GM19467 (cell line): ENCODE measurements around the gene SARM1.

Source experiments
- ATAC-seq: cut with Tn5 transposase; IDR thresholded peaks from one replicate; pipeline ENCODE4 v1.9.1; 2021; ENCODE audit warnings: mild to moderate bottlenecking, moderate library complexity; ENCODE audit not compliant: unreplicated experiment

SARM1 gene

GRCh38 chr17:28367641-28368305 lies 3.7 kb upstream of the SARM1 start:
- no peak for ATAC-seq

GRCh38 chr17:28368306-28368831 lies 3.1 kb upstream of the SARM1 start:
- no peak for ATAC-seq

- ATAC-seq, result no peak
Measured at GRCh38 chr17:28368915-28369683, 2.4 kb upstream of the SARM1 start.

- no peak for ATAC-seq
Measured at GRCh38 chr17:28369684-28370034, 1.8 kb upstream of the SARM1 start.

GRCh38 chr17:28370035-28370743 lies 1.3 kb upstream of the SARM1 start, which contains the start of gene VTN:
Gene VTN, minus strand, starts transcription at chr17:28370307. Its CDS starts 104 bp downstream, at chr17:28370203.
- ATAC-seq, result no peak

GRCh38 chr17:28370744-28371103 lies 770 bp upstream of the SARM1 start:
- ATAC-seq, result no peak

GRCh38 chr17:28372203-28372944 lies 880 bp downstream of the SARM1 start:
- ATAC-seq, result no peak

GRCh38 chr17:28372945-28373274 lies 1.4 kb downstream of the SARM1 start:
- ATAC-seq, result no peak

GRCh38 chr17:28379814-28380801 lies 8.6 kb downstream of the SARM1 start:
- no peak for ATAC-seq

- ATAC-seq, result no peak
Measured at GRCh38 chr17:28381141-28381825, 9.8 kb downstream of the SARM1 start.

- ATAC-seq, result no peak
Measured at GRCh38 chr17:28384281-28385036, 13.0 kb downstream of the SARM1 start.

GRCh38 chr17:28385037-28385400 lies 13.5 kb downstream of the SARM1 start:
- ATAC-seq, result no peak

GRCh38 chr17:28385406-28385805 lies 13.9 kb downstream of the SARM1 start:
- no peak for ATAC-seq

- no peak for ATAC-seq
Measured at GRCh38 chr17:28386391-28386790, 14.9 kb downstream of the SARM1 start.

- ATAC-seq, result no peak
Measured at GRCh38 chr17:28388106-28388505, 16.6 kb downstream of the SARM1 start.

GRCh38 chr17:28390141-28390540 lies 18.6 kb downstream of the SARM1 start:
- no peak for ATAC-seq

GRCh38 chr17:28390563-28390962 lies 19.1 kb downstream of the SARM1 start:
- no peak for ATAC-seq

GRCh38 chr17:28390984-28391383 lies 19.5 kb downstream of the SARM1 start:
- no peak for ATAC-seq

GRCh38 chr17:28391401-28391800 lies 19.9 kb downstream of the SARM1 start:
- ATAC-seq, result no peak
